Upper lobe of right lung (tissue), 1 donor: ENCODE measurements around the gene ANKMY1. TPM values are rescaled to one million over a fixed set of nuclear protein-coding genes. Genes with fewer than 3 reads are reported as not detected.

Source experiments
- ATAC-seq: fragments of 200-7000 bp; cut with Tn5 transposase; one replicate; pipeline ENCODE4 v1.9.1; 2020; ENCODE audit warnings: mild to moderate bottlenecking, moderate library complexity
- DNase-seq: peaks from one replicate; pipeline ENCODE4 v3.0.0-alpha.2; 2020
- H3K27ac ChIP-seq: fragments of 200-600 bp; one replicate; pipeline ENCODE4 v1.8.0; 2022
- H3K27me3 ChIP-seq: fragments of 200-600 bp; one replicate; pipeline ENCODE4 v1.8.0; 2022; ENCODE audit warnings: mild to moderate bottlenecking
- H3K36me3 ChIP-seq: fragments of 200-600 bp; one replicate; pipeline ENCODE4 v1.8.0; 2022
- H3K4me1 ChIP-seq: fragments of 200-600 bp; one replicate; pipeline ENCODE4 v1.8.0; 2022
- H3K4me3 ChIP-seq: fragments of 200-600 bp; one replicate; pipeline ENCODE4 v1.8.0; 2022; ENCODE audit warnings: mild to moderate bottlenecking
- H3K9me3 ChIP-seq: fragments of 200-600 bp; one replicate; pipeline ENCODE4 v1.8.0; 2022
- intact Hi-C: fragments of 100-400 bp; cut with DNase I; formaldehyde crosslinking; loops from one replicate; pipeline ENCODE4 v1.11.0; 2022
- total RNA-seq: library from RNA; stranded (reverse); fragmentation: NEBNext Ultra II Directional; extraction: Animal tissue kit (Norgen Biotek cat#: 25700); gene quantifications from one replicate; pipeline ENCODE4 v1.2.1, GENCODE V29; 2021
- TF ChIP-seq, protein P1 (sequence below): fragments of 200-600 bp; IDR thresholded peaks from one replicate; pipeline ENCODE4 v1.8.0; 2022; ENCODE audit warnings: antibody characterized with exemption
- donor health status: DM: no; HTN: yes; CAD: no; lungs with severe emphysema.

The ANKMY1 gene
- total RNA-seq, 1 donor from 2014 or later: 19.3 TPM

DNA sequence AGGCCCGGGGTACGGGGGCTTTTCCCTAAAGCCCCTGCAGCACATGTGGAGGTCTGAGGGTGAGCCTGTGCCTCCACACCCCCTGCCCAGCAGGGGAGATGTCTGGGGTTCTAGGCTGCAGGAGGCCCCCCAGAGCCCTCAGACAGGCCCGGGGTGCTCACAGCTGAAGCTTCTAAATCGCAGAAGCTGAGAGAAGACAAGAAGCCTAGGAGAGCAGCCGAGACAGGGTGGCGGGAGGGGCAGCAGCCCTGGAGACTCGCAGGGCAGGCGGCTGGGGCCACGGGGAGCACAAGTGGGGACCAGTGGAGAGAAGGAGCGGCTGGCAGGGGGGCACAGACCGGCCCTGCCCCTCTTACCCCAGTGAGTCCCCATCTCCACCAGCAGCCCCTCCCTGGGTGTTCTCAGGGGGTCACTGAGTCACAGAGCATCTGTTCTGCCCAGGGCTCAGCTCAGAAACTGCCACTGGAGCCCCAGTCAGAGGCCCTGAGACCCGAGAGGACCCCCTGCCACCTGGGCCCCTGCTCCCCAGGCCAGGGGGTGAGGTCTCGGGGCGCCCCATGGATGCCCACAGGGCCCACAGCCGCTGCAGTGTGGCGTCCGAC, 96.2 kb downstream of the ANKMY1 start:
- Histone ChIP-seq H3K27ac (no peak overlapping the region), H3K4me1 (no peaks in the 10 kb centered on the region), H3K27me3 (peaks cover 2% of the 10 kb centered on the region), H3K36me3 (no peaks in the 10 kb centered on the region), H3K9me3 (no peaks in the 10 kb centered on the region), H3K4me3 (no peak overlapping the region)
- DNase-seq (peak; percentile 48), ATAC-seq (no peak)
- TF ChIP-seq, protein P1, sequence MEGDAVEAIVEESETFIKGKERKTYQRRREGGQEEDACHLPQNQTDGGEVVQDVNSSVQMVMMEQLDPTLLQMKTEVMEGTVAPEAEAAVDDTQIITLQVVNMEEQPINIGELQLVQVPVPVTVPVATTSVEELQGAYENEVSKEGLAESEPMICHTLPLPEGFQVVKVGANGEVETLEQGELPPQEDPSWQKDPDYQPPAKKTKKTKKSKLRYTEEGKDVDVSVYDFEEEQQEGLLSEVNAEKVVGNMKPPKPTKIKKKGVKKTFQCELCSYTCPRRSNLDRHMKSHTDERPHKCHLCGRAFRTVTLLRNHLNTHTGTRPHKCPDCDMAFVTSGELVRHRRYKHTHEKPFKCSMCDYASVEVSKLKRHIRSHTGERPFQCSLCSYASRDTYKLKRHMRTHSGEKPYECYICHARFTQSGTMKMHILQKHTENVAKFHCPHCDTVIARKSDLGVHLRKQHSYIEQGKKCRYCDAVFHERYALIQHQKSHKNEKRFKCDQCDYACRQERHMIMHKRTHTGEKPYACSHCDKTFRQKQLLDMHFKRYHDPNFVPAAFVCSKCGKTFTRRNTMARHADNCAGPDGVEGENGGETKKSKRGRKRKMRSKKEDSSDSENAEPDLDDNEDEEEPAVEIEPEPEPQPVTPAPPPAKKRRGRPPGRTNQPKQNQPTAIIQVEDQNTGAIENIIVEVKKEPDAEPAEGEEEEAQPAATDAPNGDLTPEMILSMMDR: no peak
- intact Hi-C loops: no loop called here

DNA sequence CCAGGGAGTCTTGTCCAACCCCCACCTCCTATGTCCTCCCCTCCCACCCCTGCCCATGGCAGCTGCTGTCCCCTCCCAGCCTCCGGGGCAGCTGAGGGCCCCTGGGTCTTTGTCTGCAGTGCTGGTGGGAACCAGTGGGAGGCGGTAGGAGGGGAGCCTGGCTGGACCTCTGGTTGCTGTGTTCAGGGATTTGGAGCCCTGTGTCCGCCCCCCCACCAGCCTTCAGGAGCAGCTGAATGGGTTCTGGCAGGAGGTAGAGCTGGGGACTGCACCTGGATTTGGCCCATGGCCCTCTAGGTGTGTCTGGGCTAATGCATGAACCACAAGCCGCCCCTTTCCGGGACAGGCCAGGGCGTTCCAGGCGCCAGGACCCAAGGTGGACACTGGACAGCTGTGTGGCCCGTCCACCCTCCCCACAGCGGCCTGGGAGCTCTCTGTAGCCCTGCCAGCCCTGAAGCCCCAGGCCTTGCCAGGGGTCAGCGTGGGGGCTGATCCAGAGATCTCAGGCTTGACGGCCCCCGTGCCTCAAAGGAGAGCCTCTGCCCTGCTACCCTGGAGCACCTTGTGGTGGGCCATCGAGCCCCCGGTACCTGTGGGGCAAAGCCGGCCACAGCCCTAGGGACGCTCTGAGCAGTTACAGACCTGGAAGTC, 96.9 kb downstream of the ANKMY1 start:
- peak; percentile 57 for DNase-seq
- no peak for ATAC-seq
- no peaks in the 10 kb centered on the region for H3K36me3 ChIP-seq

DNA sequence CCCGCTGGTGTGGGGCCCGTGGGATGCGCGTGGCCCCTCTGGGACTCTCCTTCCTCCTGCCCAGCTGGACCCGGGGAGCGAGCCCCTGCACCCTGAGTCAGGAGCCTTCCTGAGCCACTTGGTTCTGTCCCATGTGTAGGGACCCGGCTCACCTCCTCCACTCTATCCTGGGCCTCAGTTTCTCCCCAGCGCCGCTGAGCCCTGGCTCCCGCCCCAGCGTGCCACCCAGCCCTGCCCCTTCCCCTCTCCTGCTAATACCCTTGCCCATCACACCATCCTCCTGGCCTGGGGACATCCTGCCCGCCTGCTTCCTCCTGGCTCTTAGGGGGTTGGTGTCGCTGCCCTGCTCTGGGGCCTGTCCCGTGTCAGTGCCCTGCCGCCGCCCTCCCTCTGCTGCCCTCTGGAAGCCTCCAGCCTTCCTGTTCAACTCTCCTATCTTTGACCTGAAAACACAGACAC, 97.5 kb downstream of the ANKMY1 start:
- intact Hi-C loops: no loop called here
- TF ChIP-seq, protein P1: no peak
- H3K9me3 ChIP-seq: no peaks in the 10 kb centered on the region
- H3K4me3 ChIP-seq: no peak overlapping the region
- H3K36me3 ChIP-seq: no peaks in the 10 kb centered on the region
- no peaks in the 10 kb centered on the region for H3K4me1 ChIP-seq
- H3K27ac ChIP-seq: no peak overlapping the region
- ATAC-seq (no peak), DNase-seq (peak; percentile 62)
- H3K27me3 ChIP-seq: peaks cover 6% of the 10 kb centered on the region

More for the DNA sequence above, 96.9 kb downstream of the ANKMY1 start:
- H3K4me1 ChIP-seq: no peaks in the 10 kb centered on the region
- H3K27ac ChIP-seq: no peak overlapping the region
- TF ChIP-seq, protein P1: no peak
- no peaks in the 10 kb centered on the region for H3K9me3 ChIP-seq
- intact Hi-C loops: no loop called here
- H3K4me3 ChIP-seq: no peak overlapping the region
- H3K27me3 ChIP-seq: peaks cover 6% of the 10 kb centered on the region

DNA sequence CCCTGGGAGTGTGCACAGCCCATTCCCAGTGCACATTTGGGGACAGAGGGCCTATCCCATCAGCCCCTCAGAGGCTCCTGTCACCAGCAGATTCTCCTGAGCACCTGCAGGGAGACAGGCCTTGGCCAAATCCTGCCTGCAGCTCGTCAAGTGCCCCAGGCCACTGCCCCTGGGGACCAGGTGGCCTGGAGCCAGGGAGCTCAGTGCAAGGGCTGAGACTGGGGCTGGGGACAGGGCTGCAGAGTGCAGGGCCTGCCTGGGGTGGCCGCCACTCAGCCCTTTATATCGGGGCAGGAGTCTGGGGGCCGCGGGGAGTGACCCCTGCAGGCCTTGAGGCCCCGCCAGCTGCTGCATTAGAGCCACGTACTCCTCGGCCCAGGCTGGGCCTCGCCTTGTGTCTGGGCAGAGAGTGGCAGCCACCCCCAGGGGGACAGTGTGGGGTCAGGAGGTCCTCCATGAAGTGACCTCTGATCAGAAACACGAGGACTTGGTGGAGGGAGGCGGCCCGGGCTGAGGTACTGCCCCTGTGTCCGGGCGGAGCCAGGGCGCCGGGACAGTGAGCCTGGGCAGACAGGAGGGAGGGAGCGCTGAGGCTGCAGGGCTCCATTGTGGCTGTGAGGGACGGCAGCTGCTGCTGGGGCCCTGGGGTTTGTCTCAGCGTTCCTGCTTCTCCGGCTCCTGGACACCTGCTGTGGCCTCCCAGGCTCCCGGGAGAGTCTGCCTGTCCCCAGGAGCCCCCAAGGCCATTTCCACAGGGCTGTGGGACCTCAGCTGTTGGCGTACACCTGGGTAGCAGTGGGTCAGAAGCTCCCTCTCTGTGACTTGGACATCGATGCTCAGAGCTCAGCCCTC, 98.2 kb downstream of the ANKMY1 start:
- peaks cover 9% of the 10 kb centered on the region for H3K27me3 ChIP-seq
- intact Hi-C loops: no loop called here
- no peaks in the 10 kb centered on the region for H3K9me3 ChIP-seq
- H3K4me3 ChIP-seq: no peak overlapping the region
- H3K36me3 ChIP-seq: no peaks in the 10 kb centered on the region
- TF ChIP-seq, protein P1: no peak
- ATAC-seq (no peak), DNase-seq (peak; percentile 61)
- no peaks in the 10 kb centered on the region for H3K4me1 ChIP-seq
- H3K27ac ChIP-seq: no peak overlapping the region

DNA sequence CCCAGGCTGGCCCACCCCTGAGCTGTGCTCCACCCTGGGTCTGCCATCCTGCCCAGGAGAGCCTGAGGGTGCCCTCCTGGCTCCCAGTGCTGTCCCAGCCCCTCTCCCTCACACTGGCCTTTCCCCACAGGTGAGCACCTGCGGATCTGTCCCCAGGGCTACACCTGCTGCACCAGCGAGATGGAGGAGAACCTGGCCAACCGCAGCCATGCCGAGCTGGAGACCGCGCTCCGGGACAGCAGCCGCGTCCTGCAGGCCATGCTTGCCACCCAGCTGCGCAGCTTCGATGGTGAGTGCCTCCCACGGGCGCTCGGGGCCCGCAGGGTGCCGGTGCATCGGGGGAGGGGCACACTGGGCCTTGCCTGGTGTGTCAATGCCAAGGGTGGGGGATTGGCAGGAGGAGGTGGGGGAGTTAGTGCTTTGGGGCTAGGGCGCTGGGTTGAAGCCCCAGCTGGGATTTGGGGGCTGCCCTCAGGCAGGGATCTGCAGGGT, 98.8 kb downstream of the ANKMY1 start:
- no peak for ATAC-seq
- Histone ChIP-seq H3K4me3 (no peak overlapping the region), H3K27ac (no peak overlapping the region), H3K4me1 (peaks cover 5% of the 10 kb centered on the region), H3K27me3 (peaks cover 15% of the 10 kb centered on the region), H3K36me3 (no peaks in the 10 kb centered on the region), H3K9me3 (no peaks in the 10 kb centered on the region)
- TF ChIP-seq, protein P1: no peak
- no peak for DNase-seq
- intact Hi-C loops: no loop called here
